A172 (cell line): ENCODE measurements around the gene PRR30. TPM values are rescaled to one million over a fixed set of nuclear protein-coding genes. Genes with fewer than 3 reads are reported as not detected.

Source experiments
- DNase-seq: peaks from one replicate; pipeline ENCODE4 v3.0.0-alpha.2; 2015; ENCODE audit warnings: low spot score
- total RNA-seq: library from RNA; depleted of rRNA; stranded (reverse); fragments of >200 nt; shearing (Covaris generic); gene quantifications from 2 replicates; pipeline ENCODE4 v1.2.3, GENCODE V29; 2014; rRNA removed

Gene PRR30
- total RNA-seq, 1 experiment from 2014 or later: not detected

DNA sequence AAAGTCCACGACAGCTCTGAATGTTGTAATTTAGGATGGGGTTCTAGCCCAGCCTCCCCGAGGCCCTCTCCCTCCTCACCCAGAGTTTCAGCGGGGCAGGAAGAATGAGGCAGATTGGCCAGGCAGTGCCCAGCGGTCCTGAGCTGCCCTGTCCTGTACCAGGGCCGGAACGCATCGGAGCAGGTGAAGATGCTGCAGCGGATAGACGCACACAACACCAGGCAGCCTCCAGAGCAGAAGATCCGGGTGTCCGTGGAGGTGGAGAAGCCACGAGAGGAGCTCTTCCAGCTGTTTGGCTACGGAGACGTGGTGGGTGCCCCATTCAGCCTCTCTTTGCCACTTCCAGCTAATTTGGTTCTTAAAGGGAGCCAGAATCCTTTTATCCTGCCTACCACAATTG is 41.9 kb downstream of the PRR30 start:
- DNase-seq: no peak

DNA sequence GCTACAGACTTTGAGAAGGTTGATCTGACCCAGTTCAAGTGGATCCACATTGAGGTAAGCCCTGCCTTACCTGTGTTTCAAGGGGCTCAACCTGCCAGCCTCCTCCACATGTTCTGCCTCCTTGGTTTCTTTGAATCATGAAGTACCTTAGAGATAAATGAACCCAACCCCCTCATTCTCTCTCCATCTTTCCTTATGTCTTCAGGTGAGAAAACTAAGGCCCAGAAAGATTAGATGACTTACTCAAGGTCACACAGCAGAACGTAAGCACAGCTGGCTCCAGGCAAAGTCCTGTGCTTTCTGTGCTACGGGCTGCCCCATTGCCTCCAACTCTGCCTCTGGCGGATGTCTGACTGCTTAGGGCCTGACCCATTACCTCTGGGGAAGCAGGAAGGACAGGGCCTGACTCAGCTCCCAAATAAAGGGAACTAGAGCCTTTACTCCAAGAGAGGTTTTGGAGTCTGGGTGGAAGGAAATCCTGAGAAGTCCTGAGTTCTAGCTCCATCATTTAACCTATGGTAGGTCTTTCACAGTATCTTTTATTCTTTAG is 42.4 kb downstream of the PRR30 start:
- DNase-seq: no peak

DNA sequence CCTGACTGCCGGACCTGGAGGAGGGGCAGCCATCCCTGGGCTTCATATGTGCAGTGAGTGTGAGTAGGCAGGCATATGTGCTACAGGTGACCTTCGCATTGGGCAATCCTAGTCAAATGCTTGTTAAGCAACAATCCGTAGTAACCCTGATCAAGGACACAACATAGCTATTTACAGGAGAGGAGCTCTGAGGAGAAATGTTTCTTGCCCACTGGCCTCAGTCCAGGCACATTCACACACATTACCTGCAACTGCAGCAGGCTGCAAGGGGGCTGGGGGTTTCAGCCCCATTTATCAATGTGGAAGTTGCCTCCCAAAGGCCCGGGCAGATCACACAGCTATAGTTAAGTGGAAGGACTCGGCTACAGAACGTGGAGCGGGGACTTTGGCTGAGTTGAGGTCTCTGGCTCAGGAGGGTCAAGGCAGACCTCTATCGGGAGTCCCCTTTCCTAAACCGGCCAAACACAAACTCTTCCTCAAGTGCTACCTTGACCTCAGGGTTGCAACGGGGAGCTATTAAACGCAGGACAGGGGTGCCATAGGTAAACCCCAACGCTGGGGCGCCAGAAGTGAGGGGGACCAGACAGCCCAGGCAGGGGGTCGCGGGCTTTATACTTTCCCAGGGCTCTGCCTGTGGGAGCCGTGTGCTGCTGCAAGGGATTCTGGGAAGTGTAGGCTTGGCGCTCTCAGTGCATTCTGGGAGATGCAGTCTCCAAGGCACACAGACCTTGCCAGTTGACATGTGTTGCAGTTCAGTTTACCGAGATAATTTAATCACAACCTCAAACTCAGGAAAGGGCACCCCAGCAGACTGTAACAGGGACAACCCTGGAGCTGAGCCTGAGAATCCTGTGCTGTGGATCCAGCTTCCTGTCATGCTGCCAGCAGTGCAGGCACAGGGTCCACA is 43.2 kb downstream of the PRR30 start:
- DNase-seq: peak; percentile 22

DNA sequence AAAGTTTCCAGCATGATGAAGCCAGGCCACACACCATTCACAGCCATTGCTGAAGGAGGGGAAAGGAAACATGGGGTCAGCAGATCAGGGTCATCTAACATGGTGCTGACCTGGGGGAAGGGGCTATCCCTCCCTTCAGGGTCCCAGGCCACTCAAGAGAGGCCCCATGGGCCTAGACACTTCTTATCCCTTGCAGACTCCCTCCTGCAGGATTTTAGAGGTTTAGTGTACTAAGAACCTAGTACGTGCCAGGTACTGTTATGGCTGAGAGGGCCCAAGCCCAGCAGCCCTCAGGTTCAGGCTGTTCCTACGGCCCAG is 43.8 kb downstream of the PRR30 start:
- no peak for DNase-seq

DNA sequence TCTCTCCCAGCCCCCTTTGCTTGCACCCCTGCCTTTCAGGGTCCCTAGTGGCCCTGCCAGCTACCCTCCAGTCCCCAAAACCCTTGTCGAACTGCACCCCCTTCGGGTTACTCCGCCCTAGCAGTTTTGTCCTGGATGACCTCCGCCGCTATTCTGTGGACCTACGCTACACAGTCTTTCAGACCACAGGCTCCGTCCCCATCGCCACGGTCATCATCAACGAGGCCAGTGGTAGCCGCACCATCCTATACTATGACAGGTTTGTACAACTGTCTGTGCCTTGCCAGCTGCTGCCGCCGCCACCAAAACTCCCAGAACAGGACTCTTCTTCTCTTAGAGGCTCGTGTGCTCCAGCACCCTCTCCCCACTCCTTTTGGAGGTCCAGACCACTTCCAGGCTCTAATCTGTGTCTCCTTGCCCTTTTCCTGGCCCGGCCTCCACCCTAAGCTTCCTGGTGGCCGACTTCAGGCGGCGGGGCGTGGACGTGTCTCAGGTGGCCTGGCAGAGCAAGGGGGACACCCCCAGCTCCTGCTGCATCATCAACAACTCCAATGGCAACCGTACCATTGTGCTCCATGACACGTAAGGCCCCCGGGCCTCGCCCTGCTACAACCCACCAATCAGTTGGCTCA is 44.7 kb downstream of the PRR30 start:
- no peak for DNase-seq

DNA sequence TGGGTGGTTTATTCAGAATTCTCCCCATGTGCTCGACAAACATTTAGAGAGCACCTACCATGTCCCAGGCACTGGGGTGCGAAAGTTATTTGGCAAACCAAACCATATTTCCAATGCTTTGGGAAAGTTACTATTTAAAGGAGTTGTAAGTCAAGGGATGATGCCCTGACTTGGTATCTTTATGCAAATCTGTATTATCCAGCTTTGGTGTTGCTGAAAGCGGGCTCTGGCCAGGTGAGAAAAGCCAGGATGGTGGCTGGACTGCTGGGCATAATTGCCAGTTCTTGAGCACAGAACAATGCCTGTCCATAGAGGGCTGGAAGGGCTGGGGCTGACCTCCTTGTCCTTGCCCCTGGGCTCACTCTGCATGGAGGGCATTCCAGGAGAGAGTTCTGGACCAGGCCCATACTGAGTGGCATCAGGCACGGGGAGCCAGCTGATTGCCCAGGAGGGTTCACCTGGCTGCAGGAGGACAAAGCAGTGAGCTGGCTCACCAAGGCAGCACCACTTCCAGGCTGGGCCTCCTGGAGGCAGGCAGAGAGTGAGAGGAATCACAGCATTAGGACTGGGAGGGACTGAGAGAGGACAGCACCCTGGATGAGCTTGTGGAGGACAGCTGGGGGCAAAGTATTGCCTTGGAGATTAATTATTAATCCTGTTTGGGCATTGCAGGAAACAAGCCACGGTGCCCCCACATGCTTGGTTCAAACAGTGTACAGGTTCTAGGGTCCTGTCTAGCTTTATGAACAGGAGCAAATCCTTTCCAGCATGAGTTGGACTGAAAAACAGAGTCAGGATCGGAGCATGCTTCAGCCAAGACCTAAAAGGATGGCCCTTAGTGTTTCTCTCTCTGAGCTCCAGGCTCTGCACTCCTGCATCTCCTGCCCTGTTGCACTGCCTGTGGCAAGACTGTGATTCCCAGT is 45.5 kb downstream of the PRR30 start:
- no peak for DNase-seq

DNA sequence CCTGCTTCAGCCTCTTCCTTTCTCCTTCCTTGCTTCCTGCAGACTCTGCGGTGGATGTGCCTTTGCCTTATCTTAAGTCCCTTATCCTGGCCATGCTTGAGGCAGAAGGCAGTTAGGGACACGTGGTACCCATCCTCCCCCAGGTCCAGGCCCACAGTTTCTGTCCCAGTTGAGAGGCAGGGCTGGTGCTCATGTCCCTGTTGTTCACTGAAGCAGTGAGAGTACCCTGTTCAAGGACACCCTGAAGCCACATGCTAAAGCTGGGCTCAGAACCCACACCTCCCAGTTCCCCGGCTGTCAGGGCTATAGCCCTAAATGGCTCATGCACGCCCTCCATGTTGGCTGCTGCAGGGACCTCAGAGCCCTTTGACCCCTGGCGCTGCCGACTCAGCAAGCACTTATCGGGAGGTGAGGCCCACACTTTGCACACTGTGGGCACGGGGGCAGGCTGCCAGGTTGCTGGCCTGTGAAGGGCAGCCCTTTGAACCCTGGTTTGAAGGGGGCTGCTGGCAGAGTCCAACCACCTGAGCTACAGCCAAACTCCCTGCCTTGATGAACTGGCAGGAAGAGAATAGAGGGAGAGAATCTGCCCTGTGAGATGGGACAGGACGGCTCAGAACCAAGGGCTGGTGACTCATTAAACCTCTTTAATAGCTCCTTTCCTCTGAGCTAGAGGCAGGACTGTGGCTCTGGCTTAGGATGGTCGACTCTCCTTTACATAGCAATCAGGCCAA is 46.3 kb downstream of the PRR30 start:
- DNase-seq: no peak

DNA sequence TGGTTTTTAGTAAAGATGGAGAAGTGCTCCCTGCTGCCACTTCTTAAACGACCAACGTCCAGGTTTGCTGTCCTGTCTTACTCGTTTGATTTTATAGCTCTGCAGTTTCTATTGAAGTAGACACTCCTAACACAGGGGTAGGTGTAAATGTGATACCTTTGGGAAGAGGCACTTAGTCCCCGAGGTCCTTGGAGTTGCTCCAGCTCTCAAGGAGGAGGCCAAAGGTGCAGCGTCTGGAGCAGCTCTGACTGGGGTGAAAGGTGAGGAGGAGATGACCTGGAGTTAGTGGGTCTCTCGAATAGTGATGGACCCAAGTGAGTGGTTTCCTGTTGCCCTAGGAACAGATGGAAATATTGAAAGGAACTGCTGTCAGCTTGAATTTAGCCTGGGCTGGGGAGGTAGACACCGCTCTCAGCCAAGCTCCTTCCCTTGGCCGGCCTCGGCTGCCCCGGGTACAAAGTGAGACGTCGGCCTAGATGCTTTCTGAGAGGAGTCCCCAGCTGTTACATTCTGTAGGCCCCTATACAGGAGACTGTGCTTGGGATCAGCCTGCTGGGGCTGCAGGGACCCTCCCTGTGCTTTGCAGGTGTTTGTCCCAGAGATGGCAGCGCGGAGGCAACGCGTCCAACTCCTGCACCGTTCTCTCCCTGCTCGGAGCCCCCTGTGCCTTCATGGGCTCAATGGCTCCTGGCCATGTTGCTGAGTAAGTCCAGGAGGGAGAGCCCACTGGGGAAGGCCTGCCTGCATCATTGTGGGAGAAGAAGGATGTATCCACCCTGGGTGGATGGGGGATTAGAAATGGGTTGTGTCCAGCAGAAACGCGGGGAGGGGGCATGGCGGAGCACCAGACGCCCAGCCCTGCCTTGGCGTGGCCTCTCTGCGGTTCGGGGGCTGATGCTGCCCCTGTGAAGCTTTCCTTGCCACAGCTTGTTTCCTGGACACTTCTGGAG is 47.2 kb downstream of the PRR30 start:
- no peak for DNase-seq

DNA sequence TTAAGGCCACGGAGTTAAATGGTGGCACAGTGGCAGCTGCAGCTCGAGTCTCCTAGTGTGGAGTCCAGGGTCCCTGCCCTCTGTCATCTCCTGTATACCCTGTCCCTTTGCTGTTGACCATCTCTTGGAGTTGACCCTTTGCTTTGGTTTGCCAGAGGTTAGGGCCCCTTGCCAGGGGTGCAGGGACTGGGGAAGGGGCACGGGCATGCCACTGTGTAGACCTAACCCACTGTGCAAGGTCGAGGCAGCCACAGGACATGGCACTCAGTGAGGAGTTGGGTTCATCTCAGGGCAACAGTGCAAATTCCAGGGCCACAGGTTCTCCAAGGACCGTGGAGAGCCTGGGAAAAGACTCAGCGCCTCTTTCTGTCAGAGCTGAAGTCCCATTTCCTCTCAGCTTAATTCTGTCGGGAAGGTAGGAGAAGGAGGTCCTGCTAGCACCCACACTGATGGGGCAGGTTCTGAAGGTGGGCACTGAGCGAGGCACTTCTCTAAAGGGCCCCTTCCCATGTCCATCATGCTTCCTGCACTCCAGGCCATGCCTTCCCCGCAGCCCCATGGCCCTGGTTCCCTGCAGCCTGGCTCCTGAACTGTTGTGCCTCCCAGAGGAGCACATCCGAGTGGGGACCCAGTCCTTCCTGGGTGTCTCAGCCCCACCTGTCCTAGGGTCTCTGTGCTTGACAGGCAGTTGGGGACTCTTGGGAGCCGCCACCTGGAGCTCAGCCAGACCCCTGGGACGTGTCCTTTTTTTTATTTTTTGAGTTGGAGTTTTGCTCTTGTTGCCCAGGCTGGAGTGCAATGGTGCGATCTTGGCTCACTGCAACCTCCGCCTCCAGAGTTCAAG is 49.9 kb downstream of the PRR30 start:
- DNase-seq: no peak

DNA sequence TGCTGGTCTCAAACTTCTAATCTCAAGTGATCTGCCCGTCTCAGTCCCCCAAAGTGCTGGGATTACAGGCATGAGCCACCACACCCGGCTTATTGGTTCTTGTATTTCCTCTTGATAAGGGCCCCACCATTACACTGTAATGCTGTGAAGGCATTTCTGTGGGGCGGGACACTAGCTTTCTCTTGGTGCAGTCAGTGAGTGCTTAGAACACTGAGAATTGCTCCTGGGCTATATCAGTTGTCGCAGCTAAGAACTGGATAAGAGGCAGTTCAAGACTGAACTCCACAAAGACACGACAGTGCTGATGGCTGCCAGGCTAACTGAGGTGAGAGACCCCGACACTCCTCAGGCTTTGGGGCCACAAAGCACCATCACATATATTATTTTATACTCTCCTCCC is 50.6 kb downstream of the PRR30 start:
- DNase-seq: no peak

DNA sequence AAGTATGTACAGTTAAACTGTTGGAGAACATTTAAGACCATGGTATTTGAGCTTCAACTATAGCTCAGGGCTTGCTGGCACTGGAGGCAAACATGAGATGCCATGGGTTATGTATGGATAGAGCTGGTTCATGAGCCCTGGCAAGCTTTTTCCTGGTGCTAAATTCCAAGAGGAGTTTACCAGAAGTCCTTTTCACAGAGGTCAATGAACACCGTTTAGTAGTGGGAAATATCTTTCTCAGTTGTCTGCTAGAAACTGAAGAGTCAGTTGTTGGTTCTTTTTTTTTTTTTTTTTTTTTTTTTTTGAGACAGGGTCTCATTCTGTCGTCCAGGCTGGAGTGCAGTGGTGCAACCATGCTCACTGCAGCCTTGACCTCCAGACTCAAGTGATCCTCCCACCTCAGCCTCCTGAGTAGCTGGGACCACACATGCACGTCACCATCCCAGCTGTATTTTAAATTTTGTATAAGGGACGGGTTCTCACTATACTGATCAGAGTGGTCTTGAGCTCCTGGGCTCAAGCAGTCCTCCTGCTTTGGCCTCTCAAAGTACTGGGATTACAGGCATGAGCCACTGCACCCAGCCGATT is 51.3 kb downstream of the PRR30 start:
- DNase-seq: no peak

Other genes starting within 250 kb of the PRR30 start
- gene MAPRE3, start 168.8 kb downstream of the PRR30 start, total RNA-seq: 7.1 and 9.7 TPM in 2 replicates
- 53.8 and 57.7 TPM in 2 replicates for gene TMEM214, start 106.4 kb downstream of the PRR30 start, total RNA-seq
- gene AGBL5, start 87.7 kb downstream of the PRR30 start, total RNA-seq: 41.4 and 44.3 TPM in 2 replicates
- gene OST4, start 67.8 kb downstream of the PRR30 start, total RNA-seq: 334 and 356 TPM in 2 replicates
- gene EMILIN1, start 60.8 kb downstream of the PRR30 start, total RNA-seq: 0.10 and 0.47 TPM in 2 replicates
- gene KHK, start 52.6 kb downstream of the PRR30 start, total RNA-seq: 8.7 and 10.3 TPM in 2 replicates
- 0.17 and 0.40 TPM in 2 replicates for gene CGREF1, start 20.3 kb downstream of the PRR30 start, total RNA-seq
- gene ABHD1, start 15.6 kb downstream of the PRR30 start, total RNA-seq: 2.2 TPM in 1 of 2 replicates, not detected in the other
- 79.5 and 89.2 TPM in 2 replicates for gene PREB, start 4.8 kb downstream of the PRR30 start, total RNA-seq
- not detected in 2 replicates for gene TCF23, start 9.6 kb upstream of the PRR30 start, total RNA-seq
- gene ATRAID, start 72.6 kb upstream of the PRR30 start, total RNA-seq: 191 and 231 TPM in 2 replicates
- 41.8 and 67.4 TPM in 2 replicates for gene SLC5A6, start 72.9 kb upstream of the PRR30 start, total RNA-seq
- 27.5 and 30.9 TPM in 2 replicates for gene CAD, start 78.0 kb upstream of the PRR30 start, total RNA-seq
- gene SLC30A3, start 123.6 kb upstream of the PRR30 start, total RNA-seq: 3.2 and 6.5 TPM in 2 replicates
- not detected in 2 replicates for gene DNAJC5G, start 136.0 kb upstream of the PRR30 start, total RNA-seq
- gene TRIM54, start 143.0 kb upstream of the PRR30 start, total RNA-seq: 0.96 and 0.98 TPM in 2 replicates
- gene UCN, start 169.0 kb upstream of the PRR30 start, total RNA-seq: 4.1 and 5.0 TPM in 2 replicates
- 91.0 and 108 TPM in 2 replicates for gene MPV17, start 183.7 kb upstream of the PRR30 start, total RNA-seq
- gene GTF3C2, start 217.4 kb upstream of the PRR30 start, total RNA-seq: 56.4 and 67.8 TPM in 2 replicates
- gene EIF2B4, start 230.9 kb upstream of the PRR30 start, total RNA-seq: 31.2 and 43.4 TPM in 2 replicates
- gene SNX17, start 231.2 kb upstream of the PRR30 start, total RNA-seq: 202 and 226 TPM in 2 replicates
- 1.4 TPM in 1 of 2 replicates, not detected in the other for gene ZNF513, start 241.3 kb upstream of the PRR30 start, total RNA-seq